ENCODE data around the gene TMED5. TPM values are rescaled to one million over a fixed set of nuclear protein-coding genes. Genes with fewer than 3 reads are reported as not detected.
A peak's percentile ranks its signal among the peaks of the same experiment; 100 is the strongest.

The TMED5 gene
- total and polyA plus RNA-seq, 4 donors, result 15.1 to 132 (median 56.4) TPM

GRCh38 chr1:93148001-93148400 lies 32.2 kb downstream of the TMED5 start:
- Histone ChIP-seq H3K4me1 (ENCODE audit: control insufficient read depth in 5 of 5, insufficient read depth in 5 of 5, low read length in 5 of 5) (no peaks in the 10 kb centered on the region), H3K9me3 (ENCODE audit: control insufficient read depth in 4 of 4, insufficient read depth in 3 of 4, low read length in 3 of 4) (no peaks in the 10 kb centered on the region), H3K9ac (ENCODE audit: insufficient read depth in 1 of 2, low read length in 2 of 2) (no peak overlapping the region), H3K27me3 (ENCODE audit: control insufficient read depth in 3 of 3, insufficient read depth in 3 of 3, low read length in 2 of 3) (no peaks in the 10 kb centered on the region), H3K4me3 (no peak overlapping the region), H3K27ac (ENCODE audit: low read depth in 1 of 2, low read length in 1 of 2) (no peak overlapping the region), H3K36me3 (ENCODE audit: control insufficient read depth in 4 of 4, insufficient read depth in 4 of 4, low read length in 4 of 4) (peaks cover 0 to 16% (median 4%) of the 10 kb centered on the region in 4 donors)
- DNase-seq (no peak), ATAC-seq (ENCODE audit: insufficient read depth, low FRiP score) (no peak)
- no peak for TF ChIP-seq CTCF (IDR thresholded peaks at IDR 0.05; ENCODE audit: control extremely low read depth, extremely low read depth)
- WGBS, 2 donors, result 66 to 71% methylated on average over 7 of the region's 7 CpGs

GRCh38 chr1:93143769-93144168 lies 36.4 kb downstream of the TMED5 start:
- no peaks in the 10 kb centered on the region for H3K4me1 ChIP-seq (ENCODE audit: control insufficient read depth in 5 of 5, insufficient read depth in 5 of 5, low read length in 5 of 5)

GRCh38 chr1:93143136-93143535 lies 37.1 kb downstream of the TMED5 start:
- H3K4me1 ChIP-seq (ENCODE audit: control insufficient read depth in 5 of 5, insufficient read depth in 5 of 5, low read length in 5 of 5), result no peaks in the 10 kb centered on the region
- ATAC-seq (ENCODE audit: insufficient read depth, low FRiP score), result no peak
- peaks cover 0 to 5% (median under 1%) of the 10 kb centered on the region in 4 donors for H3K36me3 ChIP-seq (ENCODE audit: control insufficient read depth in 4 of 4, insufficient read depth in 4 of 4, low read length in 4 of 4)
- no peak for DNase-seq
- no peaks in the 10 kb centered on the region for H3K27me3 ChIP-seq (ENCODE audit: control insufficient read depth in 3 of 3, insufficient read depth in 3 of 3, low read length in 2 of 3)
- no peaks in the 10 kb centered on the region for H3K9me3 ChIP-seq (ENCODE audit: control insufficient read depth in 4 of 4, insufficient read depth in 3 of 4, low read length in 3 of 4)
- H3K27ac ChIP-seq (ENCODE audit: low read depth in 1 of 2, low read length in 1 of 2), result no peak overlapping the region
- TF ChIP-seq CTCF (IDR thresholded peaks at IDR 0.05; ENCODE audit: control extremely low read depth, extremely low read depth), result no peak
- no peak overlapping the region for H3K4me3 ChIP-seq
- WGBS, 2 donors, result 58 to 86% methylated on average over 1 of the region's 1 CpG
- H3K9ac ChIP-seq (ENCODE audit: insufficient read depth in 1 of 2, low read length in 2 of 2), result no peak overlapping the region

More at GRCh38 chr1:93143769-93144168, 36.4 kb downstream of the TMED5 start:
- ATAC-seq (ENCODE audit: insufficient read depth, low FRiP score) (no peak), DNase-seq (peak in 1 of 3 donors; percentile 4)
- 80 to 86% methylated on average over 4 of the region's 4 CpGs for WGBS, 2 donors
- Histone ChIP-seq H3K27me3 (ENCODE audit: control insufficient read depth in 3 of 3, insufficient read depth in 3 of 3, low read length in 2 of 3) (no peaks in the 10 kb centered on the region), H3K27ac (ENCODE audit: low read depth in 1 of 2, low read length in 1 of 2) (no peak overlapping the region), H3K9me3 (ENCODE audit: control insufficient read depth in 4 of 4, insufficient read depth in 3 of 4, low read length in 3 of 4) (no peaks in the 10 kb centered on the region), H3K4me3 (no peak overlapping the region), H3K36me3 (ENCODE audit: control insufficient read depth in 4 of 4, insufficient read depth in 4 of 4, low read length in 4 of 4) (peaks cover 0 to 10% (median 1%) of the 10 kb centered on the region in 4 donors), H3K9ac (ENCODE audit: insufficient read depth in 1 of 2, low read length in 2 of 2) (no peak overlapping the region)
- no peak for TF ChIP-seq CTCF (IDR thresholded peaks at IDR 0.05; ENCODE audit: control extremely low read depth, extremely low read depth)

- Histone ChIP-seq H3K4me3 (no peak overlapping the region), H3K9ac (ENCODE audit: insufficient read depth in 1 of 2, low read length in 2 of 2) (no peak overlapping the region), H3K27ac (ENCODE audit: low read depth in 1 of 2, low read length in 1 of 2) (no peak overlapping the region), H3K27me3 (ENCODE audit: control insufficient read depth in 3 of 3, insufficient read depth in 3 of 3, low read length in 2 of 3) (no peaks in the 10 kb centered on the region), H3K9me3 (ENCODE audit: control insufficient read depth in 4 of 4, insufficient read depth in 3 of 4, low read length in 3 of 4) (no peaks in the 10 kb centered on the region), H3K36me3 (ENCODE audit: control insufficient read depth in 4 of 4, insufficient read depth in 4 of 4, low read length in 4 of 4) (peaks cover 0 to 4% (median 2%) of the 10 kb centered on the region in 4 donors), H3K4me1 (ENCODE audit: control insufficient read depth in 5 of 5, insufficient read depth in 5 of 5, low read length in 5 of 5) (no peaks in the 10 kb centered on the region)
- no peak for TF ChIP-seq CTCF (IDR thresholded peaks at IDR 0.05; ENCODE audit: control extremely low read depth, extremely low read depth)
- ATAC-seq (ENCODE audit: insufficient read depth, low FRiP score), result no peak
- no peak for DNase-seq
- WGBS, 2 donors, result 97 to 98% methylated on average over 2 of the region's 2 CpGs
These were observed 38.1 kb downstream of the TMED5 start for GRCh38 chr1:93142161-93142560.
